ENCODE data around the gene RNF167. TPM values are rescaled to one million over a fixed set of nuclear protein-coding genes. Genes with fewer than 3 reads are reported as not detected.
"Not testable (repeated sequence)": the region's sequence is repeated elsewhere in the genome, so short reads cannot be mapped to it uniquely, and the experiment has no call there.

Gene RNF167
- polyA plus RNA-seq, 1 experiment = 69.9 TPM

DNA sequence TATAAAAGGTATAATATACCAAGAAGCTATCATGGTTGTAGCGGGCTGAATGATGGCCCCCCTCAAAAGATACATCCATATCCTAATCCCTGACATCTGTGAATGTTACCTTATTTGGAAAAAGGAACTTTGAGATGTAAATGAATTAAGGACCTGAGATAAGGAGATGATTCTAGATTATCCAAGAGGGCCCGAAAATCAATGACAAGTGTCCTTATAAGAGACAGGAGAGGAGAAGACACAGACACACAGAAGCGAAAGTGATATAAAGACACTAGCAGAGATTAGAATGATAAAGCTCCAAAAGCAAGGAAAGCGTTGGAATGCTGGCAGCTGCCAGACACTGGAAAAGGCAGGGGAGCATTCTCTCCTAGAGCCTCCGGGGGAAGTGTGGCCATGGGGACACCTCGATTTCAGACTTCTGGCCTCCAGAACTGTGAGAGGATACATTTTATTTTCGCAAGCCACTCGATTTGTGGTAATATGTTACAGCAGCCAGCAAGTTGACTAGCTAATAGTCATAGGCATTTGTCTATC is 20.5 kb upstream of the RNF167 start:
- H3K27me3 ChIP-seq (ENCODE audit: control insufficient read depth, insufficient read depth, low read length) = no peaks in the 10 kb centered on the region
- DNase-seq (ENCODE audit: low read depth) = no peak
- TF ChIP-seq, protein P1, sequence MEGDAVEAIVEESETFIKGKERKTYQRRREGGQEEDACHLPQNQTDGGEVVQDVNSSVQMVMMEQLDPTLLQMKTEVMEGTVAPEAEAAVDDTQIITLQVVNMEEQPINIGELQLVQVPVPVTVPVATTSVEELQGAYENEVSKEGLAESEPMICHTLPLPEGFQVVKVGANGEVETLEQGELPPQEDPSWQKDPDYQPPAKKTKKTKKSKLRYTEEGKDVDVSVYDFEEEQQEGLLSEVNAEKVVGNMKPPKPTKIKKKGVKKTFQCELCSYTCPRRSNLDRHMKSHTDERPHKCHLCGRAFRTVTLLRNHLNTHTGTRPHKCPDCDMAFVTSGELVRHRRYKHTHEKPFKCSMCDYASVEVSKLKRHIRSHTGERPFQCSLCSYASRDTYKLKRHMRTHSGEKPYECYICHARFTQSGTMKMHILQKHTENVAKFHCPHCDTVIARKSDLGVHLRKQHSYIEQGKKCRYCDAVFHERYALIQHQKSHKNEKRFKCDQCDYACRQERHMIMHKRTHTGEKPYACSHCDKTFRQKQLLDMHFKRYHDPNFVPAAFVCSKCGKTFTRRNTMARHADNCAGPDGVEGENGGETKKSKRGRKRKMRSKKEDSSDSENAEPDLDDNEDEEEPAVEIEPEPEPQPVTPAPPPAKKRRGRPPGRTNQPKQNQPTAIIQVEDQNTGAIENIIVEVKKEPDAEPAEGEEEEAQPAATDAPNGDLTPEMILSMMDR (IDR thresholded peaks at IDR 0.05; ENCODE audit: insufficient read depth, low read depth, low read length) = no peak
- CTCF ChIA-PET = interaction anchor here (1.0 to 2.0 kb wide), 8 partner anchors 9 to 143 kb away, joined by 3 to 13 read pairs (median 4); partner anchors contain the start of gene C17orf107
- POLR2A ChIA-PET = no interaction called here
- no peaks in the 10 kb centered on the region for H3K36me3 ChIP-seq (ENCODE audit: control insufficient read depth, insufficient read depth, low read length)
- H3K4me3 ChIP-seq (ENCODE audit: low read depth, low read length) = no peak overlapping the region

DNA sequence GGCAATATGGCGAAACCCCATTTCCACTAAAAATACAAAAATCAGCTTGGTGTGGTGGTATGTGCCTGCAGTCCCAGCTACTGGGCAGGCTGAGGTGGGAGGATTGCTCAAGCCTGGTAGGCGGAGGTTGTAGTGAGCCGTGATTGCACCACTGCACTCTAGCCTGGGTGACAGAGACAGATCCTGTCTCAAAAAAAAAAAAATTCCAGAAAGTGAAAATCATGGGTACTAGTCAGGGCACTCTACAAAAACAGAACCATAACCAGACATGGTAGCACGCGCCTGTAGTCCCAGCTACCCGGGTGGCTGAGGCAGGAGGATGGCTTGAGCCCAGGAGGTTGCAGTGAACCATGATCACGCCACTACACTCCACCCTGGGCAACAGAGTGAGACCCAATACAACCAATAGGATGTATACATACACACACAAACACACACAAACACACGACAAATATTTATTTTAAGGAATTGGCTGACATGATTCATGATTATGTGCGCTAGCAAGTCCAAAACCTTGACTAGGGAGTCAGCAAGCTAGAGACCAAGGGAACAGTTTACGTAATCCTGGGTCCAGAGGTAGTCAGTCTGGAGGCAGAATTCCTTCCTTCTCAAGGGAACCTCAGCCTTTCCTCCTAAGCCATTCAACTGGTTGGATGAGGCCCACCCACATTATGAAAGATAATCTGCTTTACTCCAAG is 19.6 kb upstream of the RNF167 start:
- Histone ChIP-seq H3K27me3 (ENCODE audit: control insufficient read depth, insufficient read depth, low read length) (no peaks in the 10 kb centered on the region), H3K36me3 (ENCODE audit: control insufficient read depth, insufficient read depth, low read length) (no peaks in the 10 kb centered on the region), H3K4me3 (ENCODE audit: low read depth, low read length) (no peak overlapping the region)
- ChIA-PET CTCF (interaction anchor here (0.6 to 2.0 kb wide), 8 partner anchors 9 to 142 kb away, joined by 3 to 13 read pairs (median 4); partner anchors contain the start of gene C17orf107), POLR2A (no interaction called here)
- TF ChIP-seq, protein P1 (IDR thresholded peaks at IDR 0.05; ENCODE audit: insufficient read depth, low read depth, low read length) = no peak
- no peak for DNase-seq (ENCODE audit: low read depth)

DNA sequence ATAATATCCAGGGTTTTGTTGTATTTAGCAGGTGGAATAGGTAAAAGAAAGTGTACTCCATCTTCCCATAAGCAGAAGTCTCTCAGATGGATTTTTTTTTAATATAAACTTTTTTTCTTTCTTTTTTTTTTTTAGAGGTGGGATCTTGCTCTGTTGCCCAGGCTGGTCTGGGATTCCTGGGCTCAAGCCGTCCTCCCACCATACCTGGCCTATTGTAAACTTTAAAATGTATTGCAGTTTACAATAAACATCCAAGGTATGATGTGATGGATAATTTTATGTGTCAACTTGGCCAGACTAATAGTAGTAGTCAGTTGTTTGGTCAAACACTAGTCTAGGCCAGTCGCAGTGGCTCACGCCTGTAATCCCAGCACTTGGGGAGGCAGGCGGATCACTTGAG is 18.7 kb upstream of the RNF167 start:
- ChIA-PET POLR2A (no interaction called here), CTCF (interaction anchor here (1.8 to 2.0 kb wide), 2 partner anchors 12 to 141 kb away, joined by 6 to 13 read pairs; no protein-coding TSS in a partner anchor)
- no peak overlapping the region for H3K4me3 ChIP-seq (ENCODE audit: low read depth, low read length)
- no peak for DNase-seq (ENCODE audit: low read depth)
- TF ChIP-seq, protein P1 (IDR thresholded peaks at IDR 0.05; ENCODE audit: insufficient read depth, low read depth, low read length) = no peak
- no peaks in the 10 kb centered on the region for H3K36me3 ChIP-seq (ENCODE audit: control insufficient read depth, insufficient read depth, low read length)
- H3K27me3 ChIP-seq (ENCODE audit: control insufficient read depth, insufficient read depth, low read length) = no peaks in the 10 kb centered on the region

DNA sequence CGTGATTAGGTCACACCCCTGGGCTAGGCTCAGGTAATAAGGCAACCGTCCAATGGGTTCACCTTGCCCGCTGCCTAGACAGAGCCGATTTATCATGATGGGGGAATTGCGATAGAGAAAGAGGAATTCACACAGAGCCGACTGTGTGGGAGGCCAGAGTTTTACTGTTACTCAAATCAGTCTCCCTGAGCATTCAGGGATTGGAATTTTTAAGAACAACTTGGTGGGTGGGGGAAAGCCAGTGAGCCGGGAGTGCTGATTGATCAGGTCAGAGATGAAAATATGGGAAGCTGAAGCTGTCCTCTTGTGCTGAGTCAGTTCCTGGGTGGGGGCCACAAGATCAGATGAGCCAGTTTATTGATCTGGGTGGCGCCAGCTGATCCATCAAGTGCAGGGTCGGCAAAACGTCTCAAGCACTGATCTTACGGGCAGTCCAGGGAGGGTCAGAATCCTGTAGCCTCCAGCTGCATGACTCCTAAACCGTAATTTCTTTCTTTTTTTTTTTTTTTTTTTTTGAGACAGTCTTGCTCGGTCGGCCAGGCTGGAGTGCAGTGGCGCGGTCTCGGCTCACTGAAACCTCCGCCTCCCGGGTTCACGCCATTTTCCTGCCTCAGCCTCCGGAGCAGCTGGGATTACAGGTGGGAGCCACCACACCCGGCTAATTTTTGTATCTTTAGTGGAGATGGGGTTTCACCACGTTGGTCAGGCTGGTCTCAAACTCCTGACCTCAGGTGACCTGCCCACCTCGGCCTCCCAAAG is 13.3 kb upstream of the RNF167 start:
- POLR2A ChIA-PET; H3K36me3 ChIP-seq (ENCODE audit: control insufficient read depth, insufficient read depth, low read length); H3K4me3 ChIP-seq (ENCODE audit: low read depth, low read length); H3K27me3 ChIP-seq (ENCODE audit: control insufficient read depth, insufficient read depth, low read length); DNase-seq (ENCODE audit: low read depth): not testable (repeated sequence)
- CTCF ChIA-PET = interaction anchor here (0.8 to 4.0 kb wide), 4 partner anchors 9 to 136 kb away, joined by 3 to 14 read pairs (median 4); no protein-coding TSS in a partner anchor

DNA sequence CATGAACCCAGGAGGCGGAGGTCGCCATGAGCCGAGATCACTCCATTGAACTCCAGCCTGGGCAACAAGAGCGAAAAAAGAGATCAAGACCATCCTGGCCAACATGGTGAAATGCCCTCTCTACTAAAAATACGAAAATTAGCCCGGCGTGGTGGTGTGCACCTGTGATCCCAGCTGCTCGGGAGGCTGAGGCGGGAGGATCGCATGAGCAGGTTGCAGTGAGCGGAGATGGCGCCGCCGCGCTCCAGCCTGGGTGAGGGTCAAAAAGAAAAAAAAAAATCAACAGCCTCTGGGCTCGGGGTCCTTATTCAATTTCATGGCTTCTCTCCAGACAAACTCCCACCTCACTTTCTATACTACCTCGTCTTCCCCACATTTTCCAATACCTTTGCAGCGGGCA is 11.2 kb upstream of the RNF167 start:
- no peak for DNase-seq (ENCODE audit: low read depth)
- CTCF ChIA-PET = interaction anchor here (1.0 kb wide), 1 partner anchor 134 kb away, joined by 3 read pairs; no protein-coding TSS in a partner anchor
- Histone ChIP-seq H3K36me3 (ENCODE audit: control insufficient read depth, insufficient read depth, low read length) (no peaks in the 10 kb centered on the region), H3K27me3 (ENCODE audit: control insufficient read depth, insufficient read depth, low read length) (no peaks in the 10 kb centered on the region), H3K4me3 (ENCODE audit: low read depth, low read length) (no peak overlapping the region)
- POLR2A ChIA-PET = no interaction called here
- TF ChIP-seq, protein P1 (IDR thresholded peaks at IDR 0.05; ENCODE audit: insufficient read depth, low read depth, low read length) = no peak
